ENCODE measurements around the gene CCDC146. TPM values are rescaled to one million over a fixed set of nuclear protein-coding genes. Genes with fewer than 3 reads are reported as not detected.

The CCDC146 gene
- total and polyA plus RNA-seq, 2 experiments from 2014 or later = 5.9 to 13.6 TPM

- Histone ChIP-seq H3K4me3 (no peak overlapping the region), H3K36me3 (no peaks in the 10 kb centered on the region), H3K4me1 (ENCODE audit: low read depth) (peaks cover 6% of the 10 kb centered on the region), H3K27me3 (no peaks in the 10 kb centered on the region), H3K9me3 (ENCODE audit: low read depth) (no peaks in the 10 kb centered on the region), H3K27ac (no peak overlapping the region)
- no peak for TF ChIP-seq CTCF (IDR thresholded peaks at IDR 0.05; ENCODE audit: low read depth, low read length)
- peak in 1 of 2 donors; percentile 78 for DNase-seq (ENCODE audit: low read depth in 1 of 2, low spot score in 1 of 2)
Measured at GRCh38 chr7:77235276-77235675, 112.9 kb downstream of the CCDC146 start.

GRCh38 chr7:77238703-77239136 lies 116.3 kb downstream of the CCDC146 start:
- H3K27me3 ChIP-seq = no peaks in the 10 kb centered on the region
- TF ChIP-seq CTCF (IDR thresholded peaks at IDR 0.05; ENCODE audit: low read depth, low read length) = no peak

GRCh38 chr7:77239471-77239870 lies 117.1 kb downstream of the CCDC146 start:
- Histone ChIP-seq H3K27me3 (no peaks in the 10 kb centered on the region), H3K36me3 (no peaks in the 10 kb centered on the region), H3K4me3 (no peak overlapping the region), H3K9me3 (ENCODE audit: low read depth) (no peaks in the 10 kb centered on the region), H3K27ac (no peak overlapping the region), H3K4me1 (ENCODE audit: low read depth) (peaks cover 34% of the 10 kb centered on the region)
- no peak for TF ChIP-seq CTCF (IDR thresholded peaks at IDR 0.05; ENCODE audit: low read depth, low read length)
- DNase-seq (ENCODE audit: low read depth in 1 of 2, low spot score in 1 of 2) = no peak

More at GRCh38 chr7:77238703-77239136, 116.3 kb downstream of the CCDC146 start:
- peak in 1 of 2 donors; percentile 6 for DNase-seq (ENCODE audit: low read depth in 1 of 2, low spot score in 1 of 2)
- Histone ChIP-seq H3K27ac (peak overlapping the region; percentile 67), H3K4me1 (ENCODE audit: low read depth) (peaks cover 28% of the 10 kb centered on the region), H3K9me3 (ENCODE audit: low read depth) (no peaks in the 10 kb centered on the region), H3K36me3 (no peaks in the 10 kb centered on the region), H3K4me3 (no peak overlapping the region)

GRCh38 chr7:77242068-77242467 lies 119.7 kb downstream of the CCDC146 start:
- Histone ChIP-seq H3K4me3 (no peak overlapping the region), H3K27ac (peak overlapping the region; percentile 97), H3K36me3 (no peaks in the 10 kb centered on the region), H3K9me3 (ENCODE audit: low read depth) (no peaks in the 10 kb centered on the region), H3K4me1 (ENCODE audit: low read depth) (peaks cover 55% of the 10 kb centered on the region), H3K27me3 (no peaks in the 10 kb centered on the region)
- TF ChIP-seq CTCF (IDR thresholded peaks at IDR 0.05; ENCODE audit: low read depth, low read length) = no peak
- DNase-seq (ENCODE audit: low read depth in 1 of 2, low spot score in 1 of 2) = peak in 1 of 2 donors; percentile 36

- no peak overlapping the region for H3K4me3 ChIP-seq
- TF ChIP-seq CTCF (IDR thresholded peaks at IDR 0.05; ENCODE audit: low read depth, low read length) = no peak
- no peaks in the 10 kb centered on the region for H3K9me3 ChIP-seq (ENCODE audit: low read depth)
- peak in 1 of 2 donors; percentile 54 for DNase-seq (ENCODE audit: low read depth in 1 of 2, low spot score in 1 of 2)
- H3K36me3 ChIP-seq = no peaks in the 10 kb centered on the region
- peaks cover 55% of the 10 kb centered on the region for H3K4me1 ChIP-seq (ENCODE audit: low read depth)
- peak overlapping the region; percentile 97 for H3K27ac ChIP-seq
- H3K27me3 ChIP-seq = no peaks in the 10 kb centered on the region
Measured at GRCh38 chr7:77242554-77242953, 120.1 kb downstream of the CCDC146 start.
